Sciatic nerve (tissue), 2 donors: ENCODE data around the gene IQCE. TPM values are rescaled to one million over a fixed set of nuclear protein-coding genes. Genes with fewer than 3 reads are reported as not detected.
"Not testable (repeated sequence)": the region's sequence is repeated elsewhere in the genome, so short reads cannot be mapped to it uniquely, and the experiment has no call there.

Experiments used
- ATAC-seq: fragments of 200-7000 bp; cut with Tn5 transposase; one replicate; pipeline ENCODE4 v1.9.1; 2020; ENCODE audit warnings: mild to moderate bottlenecking, moderate library complexity
- DNase-seq: peaks from one replicate; pipeline ENCODE4 v3.0.0-alpha.2; 2020; ENCODE audit warnings: low spot score
- intact Hi-C: fragments of 100-400 bp; cut with DNase I; formaldehyde crosslinking; loops from one replicate; pipeline ENCODE4 v1.14.2; 2022
- total RNA-seq: library from RNA; stranded (reverse); fragmentation: NEBNext Ultra II Directional; extraction: Animal tissue kit (Norgen Biotek cat#: 25700); gene quantifications from one replicate; pipeline ENCODE4 v1.2.1, GENCODE V29; 2021
- donor health status: DM: no; HTN: no; CAD: no.
- donor health status: DM: no; HTN: no; CAD: no.

IQCE gene
- total RNA-seq, 1 donor from 2014 or later = 21.4 TPM

DNA sequence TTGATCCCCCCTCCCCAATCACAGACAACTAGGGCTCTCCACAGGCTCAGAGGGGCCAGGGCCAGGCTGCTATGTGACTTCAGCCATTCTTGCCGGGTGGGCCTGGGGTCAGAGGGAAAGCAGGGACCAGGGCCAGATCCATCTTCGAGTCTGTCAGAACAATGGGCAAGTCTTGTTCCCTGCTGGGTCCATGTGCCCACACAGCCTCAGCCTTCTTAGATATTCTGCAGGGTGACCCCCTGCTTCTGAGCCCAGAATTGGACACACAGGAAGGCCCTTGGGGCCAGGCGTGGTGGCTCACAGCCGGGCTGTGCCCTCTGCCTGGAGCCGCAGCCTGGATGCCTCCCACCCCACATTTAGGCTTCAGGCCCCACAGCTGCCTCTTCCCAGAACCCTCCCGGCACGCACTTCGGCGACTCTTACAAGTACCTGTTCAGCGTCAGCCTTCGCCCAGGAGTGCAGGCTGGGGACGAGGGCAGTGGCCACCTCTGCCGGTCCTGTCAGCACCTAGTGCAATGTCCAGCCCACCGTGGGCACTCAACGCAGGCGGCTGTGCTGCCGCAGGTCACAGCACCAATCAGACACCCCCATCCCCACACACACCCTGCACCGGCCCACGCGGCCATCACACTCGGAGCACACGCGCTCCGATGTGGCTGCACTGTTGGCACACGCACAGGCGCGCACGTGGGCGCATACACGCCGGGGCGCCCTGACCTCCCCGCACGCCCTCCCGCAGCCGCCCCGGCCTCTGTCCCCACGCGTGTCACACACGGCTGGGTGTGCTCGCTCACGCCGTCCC lies 27.6 kb upstream of the IQCE start:
- DNase-seq, intact Hi-C loops, ATAC-seq: not testable (repeated sequence)

DNA sequence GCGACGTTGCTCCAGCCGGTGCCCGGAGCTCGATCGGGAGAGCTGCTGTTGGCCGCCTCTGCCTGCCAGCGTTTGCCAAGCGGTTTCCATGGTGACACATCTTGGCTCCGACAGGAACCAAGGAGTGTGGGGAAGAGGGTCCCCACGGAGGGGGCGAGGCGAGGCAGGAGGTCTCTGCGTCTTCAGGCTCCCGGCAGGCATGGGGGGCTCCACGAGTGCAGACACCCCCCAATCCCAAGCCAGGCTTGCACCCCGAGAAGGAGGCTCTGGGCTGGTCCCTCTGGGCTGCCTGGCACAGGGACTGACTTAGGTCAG lies 27.0 kb upstream of the IQCE start:
- ATAC-seq, intact Hi-C loops, DNase-seq: not testable (repeated sequence)

DNA sequence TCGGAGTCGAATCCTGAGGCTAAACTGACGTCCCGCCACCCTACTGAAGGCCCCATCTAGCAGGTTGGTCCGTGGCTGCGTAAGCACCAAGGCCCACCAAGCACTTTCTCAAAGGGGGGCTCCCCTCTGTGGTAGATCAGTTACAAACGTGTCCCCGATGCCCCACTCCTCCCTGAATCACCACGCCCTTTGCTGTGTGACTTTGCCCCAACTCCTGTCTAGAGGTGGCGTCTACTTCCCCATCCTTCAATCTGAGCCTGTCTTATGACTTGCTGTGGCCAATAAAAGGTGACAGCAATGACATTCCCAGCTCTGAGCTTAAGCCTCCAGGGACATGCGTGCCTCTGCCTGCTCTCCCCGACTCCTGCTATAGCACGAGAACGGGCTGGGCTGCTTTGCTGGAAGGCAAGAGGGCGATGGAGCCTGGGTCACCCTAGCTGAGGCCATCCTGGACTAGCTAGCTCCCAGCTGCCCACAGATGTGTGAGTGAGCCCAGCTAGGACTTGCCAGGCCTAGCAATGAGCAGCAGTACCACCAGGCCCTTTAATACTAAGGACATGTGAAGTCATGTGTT lies 26.5 kb upstream of the IQCE start:
- intact Hi-C loops, DNase-seq, ATAC-seq: not testable (repeated sequence)

DNA sequence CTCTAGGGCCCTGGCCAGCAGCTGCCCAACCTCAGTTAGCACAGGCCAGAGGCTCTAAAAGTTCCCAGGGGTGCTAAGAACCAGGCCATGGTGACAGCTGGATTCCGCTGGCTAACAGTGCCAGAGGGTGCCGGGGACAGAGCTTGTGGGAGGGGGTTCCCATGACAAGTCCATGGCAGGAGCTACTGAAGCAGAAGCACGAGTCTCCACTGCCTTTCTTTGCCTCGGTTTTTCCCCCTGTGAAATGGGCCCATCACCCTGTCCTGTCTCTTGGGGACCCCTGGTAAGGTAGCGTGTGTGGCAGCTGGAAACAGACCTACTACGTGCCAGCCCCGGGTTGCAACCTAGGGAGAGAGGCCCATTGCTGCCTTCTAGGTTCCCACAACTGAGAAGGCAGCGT lies 26.0 kb upstream of the IQCE start:
- DNase-seq, intact Hi-C loops, ATAC-seq: not testable (repeated sequence)

DNA sequence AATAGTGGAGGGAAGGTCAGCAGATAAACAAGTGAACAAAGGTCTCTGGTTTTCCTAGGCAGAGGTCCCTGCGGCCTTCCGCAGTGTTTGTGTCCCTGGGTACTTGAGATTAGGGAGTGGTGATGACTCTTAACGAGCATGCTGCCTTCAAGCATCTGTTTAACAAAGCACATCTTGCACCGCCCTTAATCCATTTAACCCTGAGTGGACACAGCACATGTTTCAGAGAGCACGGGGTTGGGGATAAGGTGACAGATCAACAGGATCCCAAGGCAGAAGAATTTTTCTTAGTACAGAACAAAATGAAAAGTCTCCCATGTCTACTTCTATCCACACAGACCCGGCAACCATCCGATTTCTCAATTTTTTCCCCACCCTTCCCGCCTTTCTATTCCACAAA lies 25.2 kb upstream of the IQCE start:
- ATAC-seq, intact Hi-C loops, DNase-seq: not testable (repeated sequence)

DNA sequence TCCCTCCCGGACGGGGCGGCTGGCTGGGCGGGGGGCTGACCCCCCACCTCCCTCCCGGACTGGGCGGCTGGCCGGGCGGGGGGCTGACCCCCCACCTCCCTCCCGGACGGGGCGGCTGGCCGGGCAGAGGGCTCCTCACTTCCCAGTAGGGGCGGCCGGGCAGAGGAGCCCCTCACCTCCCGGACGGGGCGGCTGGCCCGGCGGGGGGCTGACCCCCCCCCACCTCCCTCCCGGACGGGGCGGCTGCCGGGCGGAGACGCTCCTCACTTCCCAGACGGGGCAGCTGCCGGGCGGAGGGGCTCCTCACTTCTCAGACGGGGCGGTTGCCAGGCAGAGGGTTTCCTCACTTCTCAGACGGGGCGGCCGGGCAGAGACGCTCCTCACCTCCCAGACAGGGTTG lies 24.6 kb upstream of the IQCE start:
- intact Hi-C loops, DNase-seq, ATAC-seq: not testable (repeated sequence)

DNA sequence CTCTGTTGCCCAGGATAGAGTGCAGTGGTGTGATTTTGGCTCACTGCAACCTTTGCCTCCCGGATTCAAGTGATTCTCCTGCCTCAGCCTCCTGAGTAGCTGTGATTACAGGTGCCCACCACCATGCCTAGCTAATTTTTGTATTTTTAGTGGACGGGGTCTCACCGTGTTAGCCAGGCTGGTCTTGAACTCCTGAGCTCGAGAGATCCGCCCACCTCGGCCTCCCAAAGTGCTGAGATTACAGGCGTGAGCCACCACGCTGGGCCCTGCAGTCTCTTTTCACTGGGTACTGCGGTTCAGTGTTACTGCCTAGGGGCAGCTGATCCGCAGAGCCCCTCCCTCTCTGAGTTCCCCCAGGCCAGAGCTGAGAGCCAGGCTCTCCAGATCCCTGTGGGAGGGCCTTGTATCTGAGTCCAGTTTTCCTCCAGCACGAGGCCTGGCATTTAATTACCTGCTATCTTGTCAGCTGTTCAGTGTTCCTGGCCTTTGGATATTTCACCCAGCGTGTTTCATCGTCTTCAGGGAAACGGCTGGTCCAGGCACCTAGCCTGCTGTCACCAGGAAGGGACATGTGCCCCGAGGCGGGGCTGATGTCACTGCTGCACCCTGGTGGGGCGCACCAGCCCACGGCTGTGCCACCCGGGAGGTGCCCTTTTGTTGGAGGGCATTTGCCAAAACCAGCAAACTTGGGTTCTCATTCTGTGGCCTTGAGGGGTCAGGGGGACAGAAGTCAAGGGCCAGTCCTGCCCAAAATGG lies 22.7 kb upstream of the IQCE start:
- intact Hi-C loops, DNase-seq, ATAC-seq: not testable (repeated sequence)

DNA sequence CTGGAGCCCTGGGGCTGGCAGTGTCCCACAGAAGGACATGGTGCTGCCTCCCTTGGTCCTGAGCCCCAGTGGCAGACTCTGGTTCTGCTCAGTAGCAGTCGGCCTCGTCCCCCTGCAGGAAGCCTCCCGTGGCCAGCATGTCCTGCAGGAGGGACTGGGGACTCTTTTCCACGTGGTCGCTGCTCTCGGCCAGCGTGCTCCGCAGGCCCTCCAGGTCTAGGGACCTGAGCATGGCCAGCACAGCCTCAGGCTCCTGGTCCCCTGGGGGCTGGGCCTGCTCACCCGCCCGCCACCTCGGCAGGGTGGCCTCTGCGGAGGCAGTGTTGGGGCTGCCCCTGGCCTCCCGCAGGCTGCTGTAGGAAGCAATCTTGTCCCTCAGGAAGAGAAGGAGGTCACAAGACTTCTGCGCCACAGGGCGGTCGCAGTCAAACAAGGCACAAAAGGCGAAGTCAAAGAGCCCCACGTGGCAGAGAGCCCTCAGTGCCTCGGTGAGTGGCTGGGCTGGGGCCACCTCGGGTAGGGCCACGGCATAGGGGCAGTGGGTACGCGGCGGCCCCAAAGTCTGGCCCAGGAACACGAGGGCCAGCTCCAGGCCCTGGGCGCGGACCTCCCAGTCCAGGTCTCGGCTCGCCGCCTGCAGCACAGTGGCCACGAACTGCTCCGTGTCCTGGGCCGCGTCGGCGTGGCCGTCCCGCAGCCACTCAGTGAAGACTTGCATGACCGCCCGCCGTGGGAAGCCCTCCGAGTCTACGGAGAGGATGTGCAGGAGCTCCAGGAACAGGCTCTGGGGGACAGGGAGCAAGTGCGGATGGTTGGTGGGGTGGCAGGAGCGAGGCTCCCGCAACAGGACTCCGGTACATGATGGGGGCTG lies 20.6 kb upstream of the IQCE start:
- peak; percentile 54 for DNase-seq
- intact Hi-C loops = no loop called here
- ATAC-seq = no peak

DNA sequence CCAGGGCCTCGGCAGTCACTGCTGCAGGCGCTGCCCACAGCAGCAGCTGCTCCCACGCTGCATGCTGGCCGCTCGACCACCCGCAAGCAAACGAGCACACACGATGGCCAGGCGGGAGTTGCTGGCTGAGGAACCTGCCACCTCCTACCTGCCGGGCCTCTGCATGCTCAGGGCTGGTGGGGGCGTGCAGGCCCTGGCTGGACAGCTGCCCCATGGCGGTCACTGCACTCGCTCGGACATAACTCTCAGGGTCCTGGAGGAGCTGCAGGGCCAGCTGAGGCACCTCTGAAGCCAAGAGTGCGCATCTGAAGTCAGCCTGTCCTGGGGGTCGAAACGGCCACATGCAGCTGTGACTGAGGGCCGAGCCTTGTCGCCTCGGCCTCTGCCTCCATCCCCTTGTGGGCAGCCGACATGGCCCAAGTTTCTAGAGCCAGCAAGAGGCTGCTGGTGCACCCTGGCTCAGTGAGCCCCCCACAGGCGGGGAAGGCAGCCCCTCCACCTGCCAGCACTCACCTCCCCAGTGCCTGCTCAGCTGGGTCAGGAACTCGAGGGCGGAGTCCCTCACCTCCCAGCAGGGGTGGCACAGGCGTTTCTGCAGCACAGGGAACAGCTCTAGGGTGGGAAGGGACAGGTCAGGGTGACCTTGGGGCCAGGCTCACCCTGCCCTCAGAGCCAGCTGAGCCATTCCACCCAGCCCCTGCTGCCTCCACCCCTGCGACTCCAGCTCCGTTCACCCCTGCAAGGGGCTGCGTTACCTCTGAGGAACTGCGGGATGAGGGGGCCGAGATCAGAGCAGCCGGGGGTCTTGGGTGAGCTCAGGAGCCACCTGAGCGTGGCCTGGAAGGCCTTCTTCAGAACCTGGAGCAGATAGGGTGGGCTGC lies 19.5 kb upstream of the IQCE start:
- peak; percentile 47 for DNase-seq
- ATAC-seq = no peak
- intact Hi-C loops = no loop called here

DNA sequence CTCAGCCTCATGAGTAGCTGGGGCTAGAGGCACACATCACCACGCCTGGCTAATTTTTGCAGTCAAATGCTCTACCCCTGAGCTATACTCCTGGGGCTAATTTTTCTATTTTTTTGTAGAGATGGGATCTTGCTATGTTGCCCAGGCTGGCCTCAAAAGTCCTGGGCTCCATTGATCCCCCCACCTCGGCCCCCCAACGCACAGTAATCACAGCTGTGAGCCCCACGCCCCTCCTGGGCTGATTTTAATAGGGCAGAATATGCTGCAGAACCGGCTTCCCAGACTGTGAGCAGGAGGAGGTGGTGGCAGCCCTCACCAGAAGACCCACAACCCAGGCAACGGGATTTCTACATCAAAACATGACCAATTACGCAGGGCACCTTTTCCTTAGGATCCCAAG lies 18.6 kb upstream of the IQCE start:
- DNase-seq = no peak
- intact Hi-C loops = no loop called here
- no peak for ATAC-seq

DNA sequence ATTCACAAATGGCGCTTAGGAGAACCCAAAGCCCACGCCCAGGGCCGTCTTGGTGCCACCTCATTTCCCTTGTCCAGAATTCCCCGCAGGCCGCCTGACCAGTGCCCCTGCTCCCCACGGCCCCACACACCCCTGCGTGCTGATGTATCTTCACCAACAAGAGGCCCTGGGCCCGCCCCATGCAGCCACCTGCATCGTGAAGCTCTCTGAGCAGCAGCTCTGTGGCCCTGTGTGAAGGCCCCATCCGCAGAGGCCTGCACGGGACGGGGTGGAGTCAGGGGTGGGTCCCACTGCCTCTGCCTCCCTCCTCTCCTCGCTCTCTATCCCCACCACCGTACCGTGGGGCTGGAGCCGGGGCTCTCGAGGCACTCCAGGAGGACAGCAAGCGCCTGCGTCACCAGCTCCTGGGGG lies 18.1 kb upstream of the IQCE start:
- intact Hi-C loops = no loop called here
- DNase-seq = peak; percentile 53
- ATAC-seq = no peak

DNA sequence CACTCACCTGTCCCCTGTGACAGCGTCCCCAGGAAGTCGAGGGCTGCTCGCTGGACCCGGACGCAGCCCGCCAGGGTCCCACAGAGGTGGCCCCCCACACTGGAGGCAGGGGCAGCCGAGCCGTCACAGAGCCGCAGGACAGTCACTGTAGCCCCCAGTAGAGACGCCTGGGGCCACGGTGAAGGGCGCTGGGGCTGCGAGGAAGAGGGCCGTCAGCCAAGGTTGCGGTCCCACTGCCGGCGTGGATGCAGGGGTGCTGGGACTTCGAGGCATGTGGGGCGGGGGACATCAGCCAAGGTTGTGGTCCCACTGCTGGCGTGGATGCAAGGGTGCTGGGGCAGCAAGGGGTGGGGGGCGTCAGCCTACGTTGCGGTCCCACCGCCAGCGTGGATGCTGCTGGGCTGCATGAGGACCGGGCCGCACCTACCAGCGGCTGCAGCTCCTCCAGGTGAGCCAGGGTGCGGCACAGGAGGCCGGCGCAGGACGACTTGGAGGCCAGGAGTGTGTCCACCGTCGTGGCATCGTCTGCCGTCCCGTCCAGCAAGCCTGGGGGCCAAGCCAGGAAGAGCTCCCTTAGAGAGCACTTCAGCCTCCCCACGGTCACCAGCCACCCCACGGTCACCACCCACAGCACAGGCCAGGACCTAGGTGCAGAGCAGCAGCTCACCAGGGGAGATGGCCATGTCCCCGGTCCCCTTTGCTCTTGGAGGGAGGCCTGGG lies 17.3 kb upstream of the IQCE start:
- DNase-seq (peak; percentile 53), ATAC-seq (no peak)
- intact Hi-C loops = no loop called here

DNA sequence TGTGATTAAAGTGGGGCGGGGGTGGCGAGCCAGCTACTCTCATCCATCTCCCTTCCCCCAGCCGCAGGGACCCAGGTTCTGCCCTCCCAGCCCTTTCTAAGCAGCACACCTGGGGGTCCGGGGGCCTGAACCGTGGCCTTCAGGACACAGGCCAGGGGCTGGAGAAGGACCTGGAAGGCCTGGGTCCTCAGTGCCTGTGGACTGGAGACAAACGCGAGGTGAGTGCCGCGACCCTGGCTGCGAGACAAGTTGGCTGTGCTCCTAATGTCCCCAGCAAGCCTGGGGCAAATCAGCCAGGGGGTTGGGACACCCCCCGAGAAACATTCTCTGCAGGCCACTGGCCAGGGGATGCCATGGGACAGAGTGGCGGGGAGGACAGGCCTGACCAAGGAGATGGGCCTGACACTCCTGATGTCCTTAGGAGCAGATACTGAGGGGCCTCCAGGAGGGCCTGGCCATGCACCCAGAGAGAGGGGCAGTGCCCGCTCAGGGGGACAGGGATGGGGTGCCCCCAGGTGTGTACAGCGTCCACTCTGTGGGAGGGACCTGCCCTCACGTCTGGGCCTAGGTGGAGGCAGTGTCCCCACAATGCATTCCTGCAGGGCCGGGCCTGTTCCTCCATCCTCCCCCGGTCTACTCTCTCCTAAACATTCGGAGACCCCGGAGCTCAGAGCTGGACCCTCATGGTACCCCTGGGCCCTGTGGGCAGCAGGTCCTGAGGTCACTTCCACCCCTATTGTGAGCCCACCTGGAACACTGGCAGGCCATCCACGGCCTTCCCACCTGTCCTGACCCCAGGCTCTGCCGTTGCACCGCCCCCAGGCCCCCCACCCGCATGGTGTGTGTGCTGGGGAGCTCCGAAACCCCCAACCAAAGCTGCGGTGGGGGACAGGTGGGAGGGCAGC lies 16.5 kb upstream of the IQCE start:
- ATAC-seq = peak; percentile 21
- DNase-seq = peak; percentile 53
- intact Hi-C loops = no loop called here

DNA sequence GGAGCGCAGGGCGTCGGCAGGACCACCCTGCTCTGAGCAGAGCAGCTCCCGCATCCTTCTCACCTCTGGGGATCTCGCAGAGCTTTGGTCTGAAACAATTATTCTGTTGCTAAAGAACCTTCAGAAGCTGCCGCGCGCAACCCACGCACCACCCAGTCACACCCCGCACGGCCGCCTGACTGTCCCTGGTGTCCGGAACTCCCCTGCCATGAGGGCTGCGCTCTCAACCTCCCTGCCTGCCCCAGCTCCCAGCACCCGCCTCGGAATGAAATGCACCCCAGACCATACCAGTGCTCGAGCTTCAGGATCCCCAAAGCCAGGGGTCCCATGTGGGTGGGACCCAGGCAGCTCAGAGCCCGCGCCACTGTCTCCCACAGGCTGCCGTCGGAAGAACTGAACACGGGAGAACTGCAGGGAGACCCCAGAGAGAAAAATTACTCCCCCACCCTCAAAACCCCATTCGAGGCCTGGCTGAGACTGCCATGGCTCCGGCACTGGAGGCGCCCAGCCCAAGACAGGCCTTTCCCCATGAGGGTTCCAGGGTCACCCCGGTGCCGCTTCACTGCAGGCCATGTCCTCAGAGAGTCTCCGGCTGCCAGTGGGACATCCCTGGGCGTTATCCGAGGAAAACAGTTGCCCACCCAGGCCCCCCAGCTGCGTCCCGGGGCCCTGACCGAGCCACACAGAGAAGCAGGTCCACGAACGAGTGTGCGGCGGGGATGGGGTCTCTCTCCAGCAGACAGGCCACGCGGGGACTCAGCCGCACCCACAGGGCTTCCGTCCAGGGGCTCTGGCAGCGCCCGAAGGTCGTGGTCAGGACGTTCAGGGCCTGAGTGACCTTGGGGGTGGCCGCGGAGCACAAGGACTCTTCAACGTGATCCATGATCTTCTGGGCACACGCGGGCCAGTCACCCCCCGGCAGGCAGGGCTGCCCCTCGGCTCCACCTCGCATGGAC lies 15.6 kb upstream of the IQCE start:
- intact Hi-C loops = no loop called here
- peak; percentile 59 for DNase-seq

DNA sequence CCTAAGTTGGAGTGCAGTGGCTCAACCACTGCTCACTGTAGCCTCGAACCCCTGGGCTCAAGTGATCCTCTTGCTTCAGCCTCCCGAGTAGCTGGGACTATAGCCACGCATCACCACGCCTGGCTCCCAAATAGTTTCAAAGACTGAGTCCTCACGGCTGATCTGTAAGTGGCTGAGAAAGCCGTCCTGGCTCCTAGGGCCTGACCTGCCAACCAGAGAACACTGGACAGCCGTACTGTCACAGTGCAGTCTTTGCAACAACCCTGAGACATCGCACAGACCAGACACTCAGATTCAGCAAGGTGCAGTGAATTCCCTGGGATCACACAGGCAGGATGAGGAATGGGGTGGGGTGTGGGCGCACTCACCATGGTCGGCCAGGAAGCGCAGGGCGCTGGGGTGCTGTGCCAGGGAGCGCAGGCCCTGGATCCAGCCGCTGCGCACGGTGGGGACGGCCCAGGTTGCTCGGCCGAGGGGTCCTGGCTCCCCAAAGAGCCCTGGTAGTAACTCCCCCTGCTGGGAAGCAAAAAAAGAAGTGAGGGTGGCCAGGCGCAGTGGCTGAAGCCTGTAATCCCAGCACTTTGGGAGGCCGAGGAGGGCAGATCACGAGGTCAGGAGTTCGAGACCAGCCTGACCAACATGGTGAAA lies 14.1 kb upstream of the IQCE start:
- ATAC-seq (no peak), DNase-seq (peak; percentile 45)
- intact Hi-C loops = no loop called here

More for the DNA sequence above, 15.6 kb upstream of the IQCE start:
- no peak for ATAC-seq
